Neutrophil (primary cell): ENCODE data around the gene FHOD3.
"Not testable (repeated sequence)": the region's sequence is repeated elsewhere in the genome, so short reads cannot be mapped to it uniquely, and the experiment has no call there.

Source experiments
- H3K27ac ChIP-seq: fragments of 200-600 bp; sonication (generic); 2 replicates; pipeline ENCODE4 v1.5.1; 2016; ENCODE audit warnings: mild to moderate bottlenecking, moderate library complexity
- H3K27me3 ChIP-seq: fragments of 200-600 bp; sonication (generic); 2 replicates; pipeline ENCODE4 v1.6.0; 2016; ENCODE audit warnings: mild to moderate bottlenecking
- H3K36me3 ChIP-seq: fragments of 200-600 bp; sonication (generic); 2 replicates; pipeline ENCODE4 v1.5.1; 2017
- H3K4me1 ChIP-seq, 2 experiments: fragments of 200-600 bp in 1 of 2; sonication (generic) in 1 of 2; 1 replicate in 1 of 2; 2 replicates in 1 of 2; pipeline versions ENCODE4 v1.5.1 to v1.6.1; 2013 to 2016; ENCODE audit warnings: low read depth in 1 of 2, low read length in 1 of 2, mild to moderate bottlenecking in 1 of 2, moderate library complexity in 1 of 2; ENCODE audit not compliant: control insufficient read depth in 1 of 2, insufficient read depth in 1 of 2
- H3K4me3 ChIP-seq, 2 experiments: fragments of 200-600 bp in 1 of 2; sonication (generic) in 1 of 2; 1 replicate in 1 of 2; 2 replicates in 1 of 2; pipeline ENCODE4 v1.5.1; 2013 to 2016; ENCODE audit warnings: low read depth in 1 of 2, low read length in 1 of 2, mild to moderate bottlenecking in 1 of 2, moderate library complexity in 1 of 2
- H3K9me3 ChIP-seq: fragments of 200-600 bp; sonication (generic); 2 replicates; pipeline ENCODE4 v1.5.1; 2016
- CTCF ChIP-seq: fragments of 200-600 bp; sonication (generic); IDR thresholded peaks from 2 replicates; pipeline ENCODE4 v1.5.1; 2016; ENCODE audit warnings: antibody characterized with exemption

Gene FHOD3

GRCh38 chr18:36460324-36460850, 162.9 kb downstream of the FHOD3 start:
- Histone ChIP-seq H3K4me1 (no peaks in the 10 kb centered on the region), H3K4me3 (no peak overlapping the region), H3K9me3 (no peaks in the 10 kb centered on the region), H3K27ac (no peak overlapping the region), H3K27me3 (no peaks in the 10 kb centered on the region), H3K36me3 (no peaks in the 10 kb centered on the region)
- no peak for TF ChIP-seq CTCF

- Histone ChIP-seq H3K36me3 (no peaks in the 10 kb centered on the region), H3K9me3 (no peaks in the 10 kb centered on the region), H3K4me1 (no peaks in the 10 kb centered on the region), H3K27me3 (no peaks in the 10 kb centered on the region), H3K4me3 (no peak overlapping the region), H3K27ac (no peak overlapping the region)
- no peak for TF ChIP-seq CTCF
Measured at GRCh38 chr18:36460854-36461253, 163.3 kb downstream of the FHOD3 start.

- Histone ChIP-seq H3K9me3 (no peaks in the 10 kb centered on the region), H3K27ac (no peak overlapping the region), H3K27me3 (no peaks in the 10 kb centered on the region), H3K36me3 (no peaks in the 10 kb centered on the region), H3K4me1 (no peaks in the 10 kb centered on the region), H3K4me3 (no peak overlapping the region)
- TF ChIP-seq CTCF: no peak
Measured at GRCh38 chr18:36461551-36461987, 164.1 kb downstream of the FHOD3 start.

GRCh38 chr18:36463516-36463915, 166.0 kb downstream of the FHOD3 start:
- not testable (repeated sequence) for H3K36me3 ChIP-seq, H3K4me1 ChIP-seq, H3K9me3 ChIP-seq, H3K4me3 ChIP-seq, H3K27me3 ChIP-seq, H3K27ac ChIP-seq

- no peak for TF ChIP-seq CTCF
- Histone ChIP-seq H3K27me3 (no peaks in the 10 kb centered on the region), H3K4me1 (no peaks in the 10 kb centered on the region), H3K27ac (no peak overlapping the region), H3K9me3 (no peaks in the 10 kb centered on the region), H3K4me3 (no peak overlapping the region), H3K36me3 (no peaks in the 10 kb centered on the region)
Measured at GRCh38 chr18:36464126-36464651, 166.7 kb downstream of the FHOD3 start.

- Histone ChIP-seq H3K4me3 (no peak overlapping the region), H3K36me3 (no peaks in the 10 kb centered on the region), H3K27me3 (no peaks in the 10 kb centered on the region), H3K27ac (no peak overlapping the region), H3K4me1 (no peaks in the 10 kb centered on the region), H3K9me3 (no peaks in the 10 kb centered on the region)
- no peak for TF ChIP-seq CTCF
Measured at GRCh38 chr18:36465276-36465675, 167.8 kb downstream of the FHOD3 start.
